Measurements from ENCODE around the gene KCNK3.

Gene KCNK3

GRCh38 chr2:26687801-26688200 is 4.7 kb upstream of the KCNK3 start:
- no peak for DNase-seq (ENCODE audit: low read depth in 2 of 2, low spot score in 1 of 2)

GRCh38 chr2:26691161-26691560 is 1.4 kb upstream of the KCNK3 start:
- DNase-seq (ENCODE audit: low read depth in 2 of 2, low spot score in 1 of 2), result no peak

GRCh38 chr2:26691881-26692278 is 642 bp upstream of the KCNK3 start:
- DNase-seq (ENCODE audit: low read depth in 2 of 2, low spot score in 1 of 2), result no peak

GRCh38 chr2:26692897-26693849 is 651 bp downstream of the KCNK3 start:
- no peak for DNase-seq (ENCODE audit: low read depth in 2 of 2, low spot score in 1 of 2)

GRCh38 chr2:26694001-26694400 is 1.5 kb downstream of the KCNK3 start:
- DNase-seq (ENCODE audit: low read depth in 2 of 2, low spot score in 1 of 2), result no peak

- DNase-seq (ENCODE audit: low read depth in 2 of 2, low spot score in 1 of 2), result no peak
Observed at GRCh38 chr2:26696351-26696816, 3.9 kb downstream of the KCNK3 start.

- DNase-seq (ENCODE audit: low read depth in 2 of 2, low spot score in 1 of 2), result no peak
Observed at GRCh38 chr2:26697425-26697824, 4.9 kb downstream of the KCNK3 start.

GRCh38 chr2:26699295-26699694 is 6.8 kb downstream of the KCNK3 start:
- no peak for DNase-seq (ENCODE audit: low read depth in 2 of 2, low spot score in 1 of 2)

- no peak for DNase-seq (ENCODE audit: low read depth in 2 of 2, low spot score in 1 of 2)
Observed at GRCh38 chr2:26700078-26700477, 7.6 kb downstream of the KCNK3 start.

- DNase-seq (ENCODE audit: low read depth in 2 of 2, low spot score in 1 of 2), result no peak
Observed at GRCh38 chr2:26701596-26701995, 9.1 kb downstream of the KCNK3 start.

- no peak for DNase-seq (ENCODE audit: low read depth in 2 of 2, low spot score in 1 of 2)
Observed at GRCh38 chr2:26702025-26702424, 9.5 kb downstream of the KCNK3 start.

GRCh38 chr2:26704441-26704977 is 12.0 kb downstream of the KCNK3 start:
- DNase-seq (ENCODE audit: low read depth in 2 of 2, low spot score in 1 of 2), result no peak

- no peak for DNase-seq (ENCODE audit: low read depth in 2 of 2, low spot score in 1 of 2)
Observed at GRCh38 chr2:26705126-26705525, 12.6 kb downstream of the KCNK3 start.

- no peak for DNase-seq (ENCODE audit: low read depth in 2 of 2, low spot score in 1 of 2)
Observed at GRCh38 chr2:26706093-26706492, 13.6 kb downstream of the KCNK3 start.

GRCh38 chr2:26706616-26707473 is 14.3 kb downstream of the KCNK3 start:
- no peak for DNase-seq (ENCODE audit: low read depth in 2 of 2, low spot score in 1 of 2)

GRCh38 chr2:26707747-26708146 is 15.2 kb downstream of the KCNK3 start:
- DNase-seq (ENCODE audit: low read depth in 2 of 2, low spot score in 1 of 2), result no peak

- DNase-seq (ENCODE audit: low read depth in 2 of 2, low spot score in 1 of 2), result no peak
Observed at GRCh38 chr2:26708457-26708856, 15.9 kb downstream of the KCNK3 start.

GRCh38 chr2:26709323-26710110 is 17.0 kb downstream of the KCNK3 start:
- DNase-seq (ENCODE audit: low read depth in 2 of 2, low spot score in 1 of 2), result no peak

GRCh38 chr2:26710145-26710544 is 17.6 kb downstream of the KCNK3 start:
- no peak for DNase-seq (ENCODE audit: low read depth in 2 of 2, low spot score in 1 of 2)

GRCh38 chr2:26710743-26711456 is 18.4 kb downstream of the KCNK3 start:
- no peak for DNase-seq (ENCODE audit: low read depth in 2 of 2, low spot score in 1 of 2)

Data from stimulated activated CD8-positive, alpha-beta memory T cell treated with anti-CD3 and anti-CD28 coated beads, Interleukin-4, amount 100 ng/mL, for 1 hour (primary cell).